GM19468 (cell line): ENCODE results near the gene MYLK.

Source experiments
- ATAC-seq: cut with Tn5 transposase; IDR thresholded peaks from one replicate; pipeline ENCODE4 v1.9.1; 2021; ENCODE audit warnings: mild to moderate bottlenecking, moderate library complexity, moderate number of reproducible peaks; ENCODE audit not compliant: unreplicated experiment; ENCODE audit errors: extremely low read depth

MYLK gene

GRCh38 chr3:123689831-123690230 lies 194.3 kb downstream of the MYLK start:
- no peak for ATAC-seq

DNA sequence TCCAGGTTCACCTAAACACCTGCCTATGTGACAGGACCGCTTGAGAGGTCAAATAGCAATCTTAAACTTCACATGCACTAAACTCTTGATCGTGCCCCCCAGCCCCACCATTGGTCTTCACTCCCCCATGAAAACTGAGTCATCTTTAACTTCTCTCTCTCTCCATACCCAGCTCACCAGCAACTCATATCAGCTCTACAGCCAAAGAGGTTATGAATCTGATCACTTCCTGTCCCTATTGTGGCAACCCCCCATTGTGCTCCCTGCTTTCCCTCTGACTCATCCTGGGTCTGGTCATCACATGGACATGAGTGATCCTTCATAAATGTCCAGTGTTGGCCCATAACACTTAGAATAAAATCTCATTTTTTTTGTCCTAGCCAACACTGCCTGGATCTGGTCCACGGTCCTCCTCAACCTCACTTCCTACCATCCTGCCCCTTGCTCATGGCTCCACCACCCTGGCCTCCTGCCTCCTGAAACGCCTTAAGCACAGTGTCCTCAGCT lies 195.8 kb downstream of the MYLK start:
- ATAC-seq, result no peak

- ATAC-seq, result no peak
Observed at GRCh38 chr3:123687286-123687685, 196.8 kb downstream of the MYLK start.

- ATAC-seq, result no peak
Observed at GRCh38 chr3:123686251-123686650, 197.9 kb downstream of the MYLK start.

DNA sequence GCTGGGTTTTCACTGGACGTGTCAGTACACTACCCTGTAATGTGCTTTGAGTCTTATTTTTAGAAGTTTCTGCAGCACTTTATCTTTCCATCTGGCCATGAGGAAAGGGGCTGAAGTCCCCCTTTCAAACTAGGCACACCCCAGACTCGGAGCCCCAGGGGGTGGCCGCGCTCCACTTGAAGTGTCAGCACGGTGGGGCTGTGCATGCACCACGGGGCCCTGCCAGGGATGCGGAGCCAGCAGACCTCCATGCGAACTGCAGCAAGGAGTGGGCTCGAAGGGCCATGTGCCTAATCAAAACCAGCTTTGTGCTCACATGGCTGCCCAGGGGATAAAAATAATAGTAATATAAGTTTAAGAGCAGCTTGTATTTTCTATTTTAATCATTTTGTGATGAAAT lies 198.4 kb downstream of the MYLK start:
- no peak for ATAC-seq

DNA sequence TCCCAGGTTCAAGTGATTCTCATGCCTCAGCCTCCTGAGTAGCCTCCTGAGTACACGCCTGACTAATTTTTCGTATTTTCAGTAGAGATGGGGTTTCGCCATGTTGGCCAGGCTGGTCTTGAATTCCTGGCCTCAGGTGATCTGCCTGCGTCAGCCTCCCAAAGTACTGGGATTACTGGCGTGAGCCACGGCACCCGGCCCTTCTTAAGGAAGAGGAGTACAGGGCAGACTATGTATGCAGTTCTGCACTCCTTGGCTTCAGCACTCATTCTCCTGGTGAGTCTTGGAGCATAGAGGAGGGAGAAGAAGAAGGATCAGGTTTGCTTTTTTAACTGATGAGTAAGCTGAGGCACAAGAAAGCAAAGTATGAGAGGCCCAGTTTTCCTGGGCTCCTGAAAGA lies 199.5 kb downstream of the MYLK start:
- no peak for ATAC-seq

- no peak for ATAC-seq
Observed at GRCh38 chr3:123684209-123684608, 199.9 kb downstream of the MYLK start.

- ATAC-seq, result no peak
Observed at GRCh38 chr3:123683505-123684154, 200.5 kb downstream of the MYLK start.

- ATAC-seq, result no peak
Observed at GRCh38 chr3:123682781-123683504, 201.2 kb downstream of the MYLK start.

GRCh38 chr3:123682302-123682701 lies 201.8 kb downstream of the MYLK start:
- no peak for ATAC-seq

- ATAC-seq, result no peak
Observed at GRCh38 chr3:123679712-123680386, 204.3 kb downstream of the MYLK start.

- no peak for ATAC-seq
Observed at GRCh38 chr3:123678108-123678511, 206.0 kb downstream of the MYLK start.

- ATAC-seq, result no peak
Observed at GRCh38 chr3:123672429-123673146, 211.5 kb downstream of the MYLK start.

DNA sequence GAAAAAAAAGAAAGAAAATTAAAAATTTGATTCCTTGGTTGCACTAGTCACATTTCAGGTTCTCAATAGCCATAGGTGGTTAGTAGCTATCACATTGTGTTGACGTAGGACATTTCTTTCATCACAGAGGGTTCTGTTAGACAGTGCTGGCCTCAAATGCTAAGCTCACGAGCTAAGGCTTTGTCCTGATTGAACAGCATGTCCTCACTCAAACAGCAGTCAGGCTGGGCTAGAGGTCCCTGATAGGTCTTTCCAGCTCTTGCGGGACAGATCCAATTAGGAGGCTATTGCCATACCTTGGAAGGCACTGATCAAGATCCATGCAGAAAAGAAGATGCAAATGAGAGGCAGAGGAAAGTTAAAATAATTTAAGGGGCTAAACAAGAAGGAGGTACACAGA lies 213.4 kb downstream of the MYLK start:
- no peak for ATAC-seq

- no peak for ATAC-seq
Observed at GRCh38 chr3:123668906-123669305, 215.2 kb downstream of the MYLK start.

DNA sequence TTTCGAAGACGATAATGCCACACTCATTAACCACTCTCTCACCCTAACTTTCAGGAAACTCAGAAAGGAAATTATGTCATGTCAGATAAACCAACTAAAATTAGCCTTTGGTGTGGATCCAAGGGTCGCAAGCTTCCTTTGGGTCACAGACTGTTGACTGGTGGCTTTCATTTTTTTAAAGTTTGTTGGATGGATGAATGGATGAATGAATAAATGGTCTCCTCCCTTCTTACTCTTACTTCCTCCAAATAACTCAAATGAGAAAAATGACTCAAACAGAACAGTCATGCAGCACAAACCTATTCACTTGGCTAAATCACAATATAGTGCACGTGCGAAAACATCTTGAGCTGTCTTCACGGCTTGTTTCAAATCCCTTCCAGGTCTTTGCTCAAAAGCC lies 216.3 kb downstream of the MYLK start:
- no peak for ATAC-seq

- ATAC-seq, result no peak
Observed at GRCh38 chr3:123664753-123665152, 219.4 kb downstream of the MYLK start.

DNA sequence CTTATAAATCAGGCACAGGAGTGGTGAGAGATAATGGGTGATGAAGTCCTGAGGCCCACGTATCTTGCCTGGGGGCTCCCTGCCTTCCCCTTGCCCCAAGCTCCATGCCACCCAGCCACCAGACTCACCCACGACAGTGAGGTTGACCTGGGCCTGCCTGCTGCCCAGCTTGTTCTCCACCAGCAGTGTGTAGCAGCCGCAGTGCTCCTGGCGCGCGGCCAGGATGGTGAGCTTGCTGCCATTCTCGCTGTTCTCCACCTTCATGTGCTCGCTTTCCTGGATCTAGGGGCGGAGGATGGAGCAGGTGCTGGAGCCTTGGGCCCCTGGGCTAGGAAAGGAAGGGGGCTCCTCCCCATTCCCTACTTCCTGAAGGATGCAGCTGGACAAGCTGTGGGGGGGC lies 220.2 kb downstream of the MYLK start:
- no peak for ATAC-seq

- no peak for ATAC-seq
Observed at GRCh38 chr3:123661973-123662372, 222.2 kb downstream of the MYLK start.

DNA sequence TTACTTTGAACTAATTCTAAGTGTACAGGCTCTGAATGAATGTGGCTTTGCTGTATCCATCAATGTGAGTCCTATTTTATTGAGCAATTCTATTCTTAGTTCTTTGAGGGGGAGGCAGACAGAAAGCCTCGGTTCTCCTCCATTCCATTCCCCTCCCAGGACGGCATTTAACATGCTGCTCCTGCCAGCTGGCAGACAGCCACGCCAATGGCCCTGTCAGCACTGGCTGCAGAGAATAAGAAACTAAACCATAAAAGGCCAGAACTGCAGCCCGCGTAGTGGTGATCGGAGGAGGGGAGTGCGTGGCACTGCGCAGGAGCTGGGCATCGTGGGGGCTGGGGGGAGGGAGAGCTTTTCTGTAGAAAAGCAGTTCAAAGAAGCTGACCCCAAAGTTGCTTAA lies 223.2 kb downstream of the MYLK start:
- ATAC-seq, result no peak
